Neural progenitor cell (in vitro differentiated cells): ENCODE results near the gene NOVA1.

Experiments
- CTCF ChIP-seq: fragments of 200-600 bp; sonication (generic); IDR thresholded peaks from 2 replicates; pipeline ENCODE4 v1.5.1; 2017; ENCODE audit warnings: antibody characterized with exemption, mild to moderate bottlenecking
- EZH2 ChIP-seq: fragments of 200-600 bp; sonication (generic); IDR thresholded peaks from 2 replicates; pipeline ENCODE4 v1.6.1; 2017; ENCODE audit warnings: antibody characterized with exemption, mild to moderate bottlenecking, moderate library complexity
- EZH2phosphoT487 ChIP-seq: fragments of 200-600 bp; sonication (generic); IDR thresholded peaks from 2 replicates; pipeline ENCODE4 v1.6.1; 2017; ENCODE audit warnings: antibody characterized with exemption

GRCh38 chr14:26410189-26410685 is 187.6 kb downstream of the NOVA1 start:
- TF ChIP-seq CTCF (no peak), EZH2 (no peak), EZH2phosphoT487 (no peak)
